GM12878 (cell line): Measurements from ENCODE around the gene CHMP4A. TPM values are rescaled to one million over a fixed set of nuclear protein-coding genes. Genes with fewer than 3 reads are reported as not detected.

Source experiments
- ATAC-seq: fragments of 200-7000 bp; cut with Tn5 transposase; 3 replicates; pipeline ENCODE4 v1.9.1; 2020; ENCODE audit warnings: mild to moderate bottlenecking, moderate library complexity
- BruUV-seq: library from RNA; stranded (reverse); fragments of 400-500 nt; replicated peaks from 2 replicates; lab custom pipeline; 2021; lab: Mats Ljungman, UMichigan
- CTCF ChIA-PET: fragments of 300-600 bp; sonication (Branson Sonifier 250); formaldehyde crosslinking; extraction: SDS; loops from one replicate; lab custom pipeline; 2021; ENCODE audit warnings: inconsistent platforms; lab: Yijun Ruan, JAX
- POLR2A ChIA-PET: fragments of 350-600 bp; formaldehyde crosslinking; extraction: SDS; loops from one replicate; lab custom pipeline; 2021; ENCODE audit warnings: inconsistent platforms; lab: Charles Lee
- RAD21 ChIA-PET: fragments of 300-600 bp; sonication (Branson Sonifier 250); formaldehyde crosslinking; loops from one replicate; lab custom pipeline; 2023; ENCODE audit warnings: antibody characterized with exemption; ENCODE audit not compliant: unreplicated experiment; lab: Charles Lee
- SMC1A ChIA-PET: fragments of 300-600 bp; sonication (Branson Sonifier 250); formaldehyde crosslinking; loops from one replicate; lab custom pipeline; 2023; ENCODE audit not compliant: unreplicated experiment, uncharacterized antibody; lab: Charles Lee
- DNase-seq: peaks from one replicate; pipeline ENCODE4 v3.0.0-alpha.2; 2011; ENCODE audit warnings: low read depth, low spot score
- FAIRE-seq: peaks from 3 replicates; lab custom pipeline; 2011; peaks lifted over from hg19 to GRCh38; lab: Jason Lieb, UNC
- H2AFZ ChIP-seq: 2 replicates; pipeline ENCODE4 v1.6.0; 2011; ENCODE audit warnings: low read depth, low read length, control low read depth; ENCODE audit not compliant: control insufficient read depth
- H3K27ac ChIP-seq: 2 replicates; pipeline ENCODE4 v1.5.1; 2011; ENCODE audit warnings: control low read depth; ENCODE audit not compliant: control insufficient read depth, insufficient read depth
- H3K27me3 ChIP-seq, 2 experiments: replicated peaks in 1 of 2; 2 replicates each; pipeline versions ENCODE4 v1.6.0 to v1.6.1; 2011; ENCODE audit warnings: low read length in 1 of 2; ENCODE audit not compliant: control insufficient read depth in 2 of 2, insufficient read depth in 2 of 2
- H3K36me3 ChIP-seq, 2 experiments: 2 replicates each; pipeline ENCODE4 v1.5.1; 2011; ENCODE audit warnings: low read length in 1 of 2; ENCODE audit not compliant: control insufficient read depth in 2 of 2, insufficient read depth in 2 of 2
- H3K4me1 ChIP-seq: 2 replicates; pipeline ENCODE4 v1.6.1; 2011; ENCODE audit warnings: mild to moderate bottlenecking, low read length, moderate library complexity, mixed read lengths; ENCODE audit not compliant: control insufficient read depth, insufficient read depth
- H3K4me2 ChIP-seq: 2 replicates; pipeline ENCODE4 v1.6.0; 2011; ENCODE audit warnings: control low read depth; ENCODE audit not compliant: control insufficient read depth, insufficient read depth
- H3K4me3 ChIP-seq: fragments of 200-600 bp; sonication (generic); 2 replicates; pipeline ENCODE4 v1.5.1; 2016
- H3K79me2 ChIP-seq: 2 replicates; pipeline ENCODE4 v1.6.0; 2011; ENCODE audit warnings: low read length; ENCODE audit not compliant: control insufficient read depth, insufficient read depth
- H3K9ac ChIP-seq: 2 replicates; pipeline ENCODE4 v1.8.0; 2011; ENCODE audit warnings: low read length, control low read depth, mixed read lengths; ENCODE audit not compliant: control insufficient read depth, insufficient read depth
- H3K9me3 ChIP-seq: replicated peaks from 3 replicates; pipeline ENCODE4 v1.5.1; 2011; ENCODE audit warnings: mild to moderate bottlenecking, low read length; ENCODE audit not compliant: control insufficient read depth, insufficient read depth
- H4K20me1 ChIP-seq: 2 replicates; pipeline ENCODE4 v1.6.0; 2011; ENCODE audit not compliant: control insufficient read depth, insufficient read depth
- BCL11A ChIP-seq: IDR thresholded peaks from 2 replicates; pipeline ENCODE4 v1.6.1; 2011; ENCODE audit warnings: low read depth, low read length
- CHD2 ChIP-seq: IDR thresholded peaks from 2 replicates; pipeline ENCODE4 v1.6.1; 2011; ENCODE audit warnings: low read depth, low read length, improper control_type of control experiment, borderline replicate concordance
- EP300 ChIP-seq, 2 experiments: fragments of 150-350 bp in 1 of 2; IDR thresholded peaks; 2 replicates each; pipeline ENCODE4 v1.6.1; 2011 to 2012; ENCODE audit warnings: low read depth in 2 of 2, low read length in 2 of 2, borderline replicate concordance in 1 of 2, improper control_type of control experiment in 1 of 2, inconsistent platforms in 1 of 2; ENCODE audit not compliant: control insufficient read depth in 1 of 2
- HDAC6 ChIP-seq: fragments of 200-600 bp; sonication (generic); IDR thresholded peaks from one replicate; pipeline ENCODE4 v1.8.0; 2017; ENCODE audit warnings: antibody characterized with exemption; ENCODE audit not compliant: unreplicated experiment
- IRF4 ChIP-seq: IDR thresholded peaks from 2 replicates; pipeline ENCODE4 v1.6.1; 2011; ENCODE audit warnings: low read depth, low read length
- JUNB ChIP-seq: IDR thresholded peaks from 2 replicates; pipeline ENCODE4 v1.6.1; 2016; ENCODE audit warnings: antibody characterized with exemption, mild to moderate bottlenecking
- PML ChIP-seq: IDR thresholded peaks from 2 replicates; pipeline ENCODE4 v1.6.1; 2012; ENCODE audit warnings: low read length, inconsistent platforms
- POLR2AphosphoS2 ChIP-seq: IDR thresholded peaks from 2 replicates; pipeline ENCODE4 v1.6.1; 2011; ENCODE audit warnings: low read depth, mild to moderate bottlenecking, low read length, improper control_type of control experiment, moderate library complexity
- SKIL ChIP-seq: fragments of 450-650 bp; IDR thresholded peaks from 2 replicates; pipeline ENCODE4 v1.6.1; 2017; ENCODE audit warnings: mild to moderate bottlenecking, low read depth, inconsistent platforms; ENCODE audit not compliant: poor library complexity, severe bottlenecking
- SPI1 ChIP-seq: IDR thresholded peaks from 2 replicates; pipeline ENCODE4 v1.6.1; 2011; ENCODE audit warnings: low read depth, mild to moderate bottlenecking, low read length, moderate library complexity, borderline replicate concordance; ENCODE audit not compliant: insufficient read depth
- TCF12 ChIP-seq: IDR thresholded peaks from 2 replicates; pipeline ENCODE4 v1.6.1; 2011; ENCODE audit warnings: low read depth, mild to moderate bottlenecking, low read length
- ZNF207 ChIP-seq: fragments of 450-650 bp; IDR thresholded peaks from 2 replicates; pipeline ENCODE4 v1.6.1; 2014; ENCODE audit warnings: antibody characterized with exemption, mild to moderate bottlenecking, borderline replicate concordance
- ZNF24 ChIP-seq: fragments of 450-650 bp; IDR thresholded peaks from 2 replicates; pipeline ENCODE4 v1.6.1; 2017; ENCODE audit warnings: antibody characterized with exemption, mild to moderate bottlenecking
- WGBS: methylation state at CpG from one replicate; pipeline ENCODE4 v1.1.6; 2016; ENCODE audit warnings: low lambda C conversion rate; ENCODE audit not compliant: insufficient replicate concordance, insufficient coverage; ENCODE audit errors: missing lambda C conversion rate; 5-methylcytosine and 5-hydroxymethylcytosine counted together
- in situ Hi-C: fragments of 300-500 bp; cut with MboI; formaldehyde crosslinking; loops from 9 replicates; pipeline ENCODE4 v1.14.3; 2018; ENCODE audit warnings: mixed read lengths
- intact Hi-C: fragments of 100-400 bp; cut with micrococcal nuclease; formaldehyde crosslinking; loops from one replicate; pipeline ENCODE4 v1.14.2; 2022; ENCODE audit not compliant: unreplicated experiment
- polyA plus RNA-seq, 11 experiments: library from polyadenylated mRNA; depleted of rRNA in 4 of 11; unstranded in 6 of 11; stranded (reverse) in 5 of 11; fragments of >200 nt; fragmentation: Nextera tagmentation in 4 of 11; fragmentation: Illumina TruSeq in 1 of 11; extraction: Ambion mirVana in 4 of 11; extraction: Trizol in 1 of 11; gene quantifications; 1 replicate in 1 of 11; 2 replicates in 10 of 11; pipeline versions ENCODE4 v1.2.1 to v1.2.3, GENCODE V29; 2011 to 2016; ENCODE audit warnings: inconsistent platforms in 2 of 11, missing spikeins in 2 of 11, low read depth in 1 of 11
- total RNA-seq, 4 experiments: library from RNA; depleted of rRNA in 3 of 4; stranded (reverse); fragments of >200 nt in 3 of 4; fragmentation: Illumina TruSeq in 1 of 4; extraction: Trizol in 1 of 4; gene quantifications; 2 replicates each; pipeline versions ENCODE4 v1.2.1 to v1.2.3, GENCODE V29; 2013 to 2021

CHMP4A gene
- total and polyA plus RNA-seq, 10 of the 15 experiments (the other 5 are each of a cell fraction or from before 2014, with no cell fraction given): 35.5 to 151 (median 84.7) TPM

- FAIRE-seq: no peak
- BruUV-seq: no TSS peak
- Histone ChIP-seq H3K9ac (no peak overlapping the region), H3K27ac (peak overlapping the region; percentile 13; the same call in 1 of the 2 replicates), H4K20me1 (no peaks in the 10 kb centered on the region), H3K27me3 (no peaks in the 10 kb centered on the region), H3K79me2 (no peaks in the 10 kb centered on the region), H3K9me3 (no peaks in the 10 kb centered on the region), H3K36me3 (peaks cover 0 to 3% of the 10 kb centered on the region in 2 experiments; a peak in 2 of 4 replicates), H2AFZ (no peak overlapping the region; the same call in 1 of the 2 replicates), H3K4me2 (0 out of 2 replicates have a peak overlapping the region, but pooled peaks have one; percentile 21), H3K4me3 (peak overlapping the region; percentile 35; the same call in 1 of the 2 replicates), H3K4me1 (peaks cover 38% of the 10 kb centered on the region)
- RAD21 ChIA-PET: interaction anchor here (5.7 kb wide), 1 partner anchor 23 kb away, joined by 59 read pairs; the partner anchor contains the start of gene RABGGTA
- no peak for ATAC-seq
- no peak for TF ChIP-seq TCF12
- TF ChIP-seq SKIL: no peak
- TF ChIP-seq ZNF24: no peak
- no peak for TF ChIP-seq PML
- TF ChIP-seq POLR2AphosphoS2: no peak
- TF ChIP-seq SPI1: no peak
- TF ChIP-seq HDAC6: no peak
- TF ChIP-seq IRF4: no peak
- TF ChIP-seq EP300 (IDR thresholded peaks at IDR 0.05; ENCODE audit: borderline replicate concordance in 1 of 2, control insufficient read depth in 1 of 2, low read depth in 2 of 2, low read length in 2 of 2): no peak
- no peak for TF ChIP-seq CHD2
- TF ChIP-seq ZNF207: no peak
- TF ChIP-seq JUNB: no peak
- no peak for TF ChIP-seq BCL11A
- CTCF ChIA-PET: interaction anchor here (1.0 to 12.3 kb wide), 4 partner anchors 15 to 59 kb away, joined by 3 to 368 read pairs (median 148); partner anchors contain the start of genes CIDEB, DHRS1, NOP9 and RABGGTA
- no peak for DNase-seq
- POLR2A ChIA-PET: interaction anchor here (0.7 to 9.2 kb wide), 3 partner anchors 13 to 37 kb away, joined by 3 to 171 read pairs (median 3); partner anchors contain the start of gene RABGGTA
- 68% methylated on average over 13 of the region's 13 CpGs for WGBS
- in situ Hi-C loops (no loop called here), intact Hi-C loops (no loop called here)
- SMC1A ChIA-PET: interaction anchor here (1.0 to 11.0 kb wide), 2 partner anchors 24 to 47 kb away, joined by 3 to 141 read pairs; partner anchors contain the start of gene RABGGTA
Observed at GRCh38 chr14:24249230-24250021, 36.1 kb upstream of the CHMP4A start.
